Measurements from ENCODE around the gene FGF21.
"Not testable (repeated sequence)": the region's sequence is repeated elsewhere in the genome, so short reads cannot be mapped to it uniquely, and the experiment has no call there.

FGF21 gene

GRCh38 chr19:48752496-48753365 lies 2.6 kb upstream of the FGF21 start, which contains the start of gene FUT1:
TSS of gene FUT1 (minus strand) at chr19:48752641. CDS start at chr19:48751281, 1,360 bp downstream.
- peak in 1 of 2 donors; percentile 21 for DNase-seq

GRCh38 chr19:48755787-48756186 lies 463 bp downstream of the FGF21 start:
- DNase-seq, result no peak

DNA sequence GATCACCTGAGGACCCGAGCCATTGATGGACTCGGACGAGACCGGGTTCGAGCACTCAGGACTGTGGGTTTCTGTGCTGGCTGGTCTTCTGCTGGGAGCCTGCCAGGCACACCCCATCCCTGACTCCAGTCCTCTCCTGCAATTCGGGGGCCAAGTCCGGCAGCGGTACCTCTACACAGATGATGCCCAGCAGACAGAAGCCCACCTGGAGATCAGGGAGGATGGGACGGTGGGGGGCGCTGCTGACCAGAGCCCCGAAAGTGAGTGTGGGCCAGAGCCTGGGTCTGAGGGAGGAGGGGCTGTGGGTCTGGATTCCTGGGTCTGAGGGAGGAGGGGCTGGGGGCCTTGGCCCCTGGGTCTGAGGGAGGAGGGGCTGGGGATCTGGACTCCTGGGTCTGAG lies 888 bp downstream of the FGF21 start:
- DNase-seq, result no peak

- DNase-seq, result no peak
Observed at GRCh38 chr19:48756686-48757085, 1.4 kb downstream of the FGF21 start.

DNA sequence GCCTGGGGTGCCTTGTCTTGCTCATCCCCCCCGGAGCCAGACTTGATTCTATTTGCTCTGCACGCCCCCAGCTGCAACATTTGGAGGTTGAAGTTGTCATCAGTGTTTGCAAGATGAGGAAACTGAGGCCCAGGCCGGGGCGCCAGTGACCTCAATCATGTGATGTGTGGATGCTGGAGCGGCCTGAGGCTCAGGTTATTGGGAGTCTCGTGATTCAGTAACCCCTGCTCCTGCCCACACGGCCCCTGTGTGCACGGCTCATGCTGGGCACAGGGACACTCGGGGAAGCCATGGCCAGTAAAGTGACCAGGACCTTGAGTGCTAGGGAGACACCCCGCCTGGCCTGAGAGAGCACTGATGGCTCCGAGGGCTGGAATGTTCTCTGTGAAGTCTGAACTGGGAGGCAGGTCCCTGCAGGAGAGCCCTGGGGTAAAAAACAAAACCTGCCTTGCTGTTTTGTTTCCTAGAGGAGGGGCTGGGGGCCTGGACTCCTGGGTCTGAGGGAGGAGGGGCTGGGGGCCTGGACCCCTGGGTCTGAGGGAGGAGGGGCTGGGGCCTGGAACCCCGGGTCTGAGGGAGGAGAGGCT lies 1.9 kb downstream of the FGF21 start:
- no peak for DNase-seq

DNA sequence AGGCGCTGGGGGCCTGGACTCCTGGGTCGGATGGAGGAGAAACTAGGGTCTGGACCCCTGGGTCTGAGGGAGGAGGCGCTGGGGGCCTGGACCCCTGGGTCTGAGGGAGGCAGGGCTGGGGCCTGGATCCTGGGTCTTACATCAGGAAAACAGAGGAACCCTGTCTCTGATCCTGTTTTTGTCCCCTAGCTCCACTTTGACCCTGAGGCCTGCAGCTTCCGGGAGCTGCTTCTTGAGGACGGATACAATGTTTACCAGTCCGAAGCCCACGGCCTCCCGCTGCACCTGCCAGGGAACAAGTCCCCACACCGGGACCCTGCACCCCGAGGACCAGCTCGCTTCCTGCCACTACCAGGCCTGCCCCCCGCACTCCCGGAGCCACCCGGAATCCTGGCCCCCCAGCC lies 2.4 kb downstream of the FGF21 start:
- no peak for DNase-seq

- no peak for DNase-seq
Observed at GRCh38 chr19:48760504-48761205, 5.3 kb downstream of the FGF21 start.

DNA sequence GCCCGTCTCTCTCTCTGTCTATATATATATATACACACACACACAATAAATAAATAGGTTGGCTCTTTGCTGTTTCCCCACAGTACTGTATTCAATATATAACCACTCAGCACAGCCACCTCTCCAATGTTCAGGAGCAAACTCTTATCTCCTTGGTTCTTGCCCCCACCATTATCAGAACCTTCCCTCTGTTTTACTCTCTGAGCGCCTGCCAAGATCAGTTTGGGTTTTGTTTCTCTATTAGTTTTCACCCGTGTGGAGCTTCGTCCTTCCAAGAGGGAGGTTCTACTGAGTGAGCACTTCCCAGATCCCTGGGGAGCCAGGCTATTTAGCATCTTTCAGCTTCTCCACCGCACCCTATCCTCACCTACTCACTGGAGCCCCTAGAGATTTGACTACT lies 10.5 kb downstream of the FGF21 start:
- not testable (repeated sequence) for DNase-seq

- DNase-seq, result not testable (repeated sequence)
Observed at GRCh38 chr19:48768171-48768753, 12.9 kb downstream of the FGF21 start.

GRCh38 chr19:48768994-48769713 lies 13.8 kb downstream of the FGF21 start:
- DNase-seq, result no peak

DNA sequence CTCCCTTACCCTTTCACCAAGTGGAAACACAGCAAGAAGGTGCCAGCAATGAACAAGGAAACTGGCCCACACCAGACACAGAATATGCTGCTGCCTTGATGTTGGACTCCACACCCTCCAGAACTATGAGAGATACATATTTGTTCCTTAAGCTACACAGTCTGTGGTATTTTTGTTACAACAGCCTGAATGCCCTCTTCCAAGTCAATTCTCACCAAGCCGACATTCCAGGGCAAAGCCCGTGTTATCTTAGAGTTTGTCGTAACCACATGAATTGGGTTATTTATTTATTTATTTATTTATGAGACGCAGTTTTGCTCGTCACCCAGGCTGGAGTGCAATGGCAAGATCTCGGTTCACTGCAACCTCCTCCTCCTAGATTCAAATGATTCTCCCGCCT lies 14.9 kb downstream of the FGF21 start:
- no peak for DNase-seq

GRCh38 chr19:48770734-48771472 lies 15.6 kb downstream of the FGF21 start:
- no peak for DNase-seq

GRCh38 chr19:48772503-48772953 lies 17.2 kb downstream of the FGF21 start:
- no peak for DNase-seq

DNA sequence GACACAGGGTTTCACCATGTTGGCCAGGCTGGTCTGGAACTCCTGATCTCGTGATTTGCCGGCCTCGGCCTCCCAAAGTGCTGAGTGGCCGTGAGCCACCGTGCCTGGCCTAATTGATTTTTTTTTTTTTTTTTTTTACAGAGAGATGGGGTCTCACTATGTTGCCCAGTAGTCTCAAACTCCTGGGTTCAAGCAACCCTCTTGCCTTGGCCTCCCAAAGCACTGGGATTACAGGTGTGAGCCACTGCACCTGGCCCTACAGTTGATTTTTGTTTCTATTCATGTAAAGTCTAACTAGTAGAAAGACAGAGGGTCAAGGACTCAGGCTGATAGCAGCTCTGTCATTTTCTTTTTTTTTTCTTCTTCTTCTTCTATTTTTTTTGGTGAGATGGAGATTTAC lies 21.8 kb downstream of the FGF21 start:
- no peak for DNase-seq

DNA sequence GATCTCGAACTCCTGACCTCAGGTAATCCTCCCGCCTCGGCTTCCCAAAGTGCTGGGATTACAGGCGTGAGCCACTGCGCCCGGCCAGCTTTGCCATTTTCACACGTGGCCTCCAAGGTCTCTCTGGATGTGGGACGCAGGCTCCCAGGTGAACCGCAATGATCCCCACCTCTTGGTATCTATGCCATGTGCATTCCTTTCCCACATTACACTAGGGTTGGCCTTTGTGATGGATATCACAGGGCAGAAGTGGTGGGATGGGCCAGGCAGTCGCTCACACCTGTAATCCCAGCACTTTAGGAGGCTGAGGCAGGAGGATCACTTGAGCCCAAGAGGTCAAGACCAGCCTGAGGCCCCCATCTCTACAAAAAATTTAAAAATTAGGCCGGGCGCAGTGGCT lies 22.4 kb downstream of the FGF21 start:
- DNase-seq, result no peak

DNA sequence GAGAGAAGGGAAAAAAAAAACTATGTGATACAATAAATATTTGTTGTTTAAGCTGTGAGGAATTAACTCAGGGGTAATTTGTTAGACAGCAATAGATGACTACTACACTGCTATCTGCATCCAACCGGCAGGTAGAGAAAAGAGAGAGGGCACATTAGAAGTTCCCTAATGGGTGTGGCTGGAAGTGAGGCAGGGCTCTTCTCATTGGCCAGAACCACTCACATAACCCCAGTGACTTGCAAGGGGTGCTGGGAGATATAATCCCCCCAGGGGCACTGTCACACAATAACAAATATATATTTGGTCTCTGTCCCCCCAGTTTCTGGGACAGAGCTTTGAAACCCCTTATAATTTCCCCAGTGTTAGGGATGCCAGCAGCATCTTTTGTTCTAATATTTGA lies 24.3 kb downstream of the FGF21 start:
- DNase-seq, result no peak

DNA sequence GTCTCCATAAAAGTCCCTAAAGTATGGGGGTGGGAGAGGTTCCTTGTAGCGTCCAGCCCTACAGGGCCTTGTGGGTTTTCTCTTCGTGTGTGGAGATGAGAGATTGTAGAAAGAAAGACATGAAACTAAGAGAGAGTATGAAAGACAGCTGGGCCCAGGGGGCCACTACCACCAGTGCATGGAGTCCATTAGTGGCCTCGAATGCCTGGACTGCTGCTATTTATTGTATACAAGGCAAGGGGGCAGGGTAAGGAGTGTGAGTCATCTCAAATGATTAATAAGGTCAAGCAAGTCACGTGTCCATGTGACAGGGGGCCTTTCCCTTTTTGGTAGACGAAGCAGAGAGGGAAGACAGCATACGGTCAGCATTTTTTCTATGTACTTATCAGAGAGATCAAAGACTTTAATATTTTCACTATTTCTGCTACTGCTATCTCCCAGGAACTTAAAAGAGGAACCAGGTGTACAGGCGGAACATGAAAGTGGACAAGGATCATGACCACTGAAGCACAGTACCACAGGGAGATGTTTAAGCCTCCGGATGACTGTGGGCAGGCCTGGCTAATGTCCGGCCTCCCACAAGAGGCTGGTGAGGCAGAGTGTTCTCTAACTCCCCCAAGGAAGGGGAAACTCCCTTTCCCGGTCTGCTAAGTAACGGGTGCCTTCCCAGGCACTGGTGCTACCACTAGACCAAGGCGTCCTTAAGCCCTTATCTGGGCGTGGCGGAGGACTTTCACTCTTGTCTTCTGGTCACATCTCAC lies 25.5 kb downstream of the FGF21 start:
- no peak for DNase-seq

DNA sequence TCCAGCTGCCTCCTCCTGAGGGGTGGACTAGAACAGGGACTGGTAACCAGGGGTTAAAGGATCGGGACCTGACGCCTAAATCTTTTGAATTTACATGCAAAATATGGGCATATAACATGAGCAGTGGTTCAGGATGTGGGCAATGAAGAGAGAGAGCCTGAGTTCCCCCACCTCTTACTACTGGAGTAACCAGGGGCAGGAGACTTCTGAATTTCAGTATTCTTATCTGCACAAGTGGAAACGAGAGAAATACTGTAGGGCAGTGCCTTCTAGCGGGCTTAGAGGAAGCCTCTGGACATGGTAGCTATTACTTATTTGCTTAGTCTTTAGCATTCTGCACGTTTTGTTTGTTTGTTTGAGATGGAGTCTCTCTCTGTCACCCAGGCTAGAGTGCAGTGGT lies 29.2 kb downstream of the FGF21 start:
- no peak for DNase-seq

DNA sequence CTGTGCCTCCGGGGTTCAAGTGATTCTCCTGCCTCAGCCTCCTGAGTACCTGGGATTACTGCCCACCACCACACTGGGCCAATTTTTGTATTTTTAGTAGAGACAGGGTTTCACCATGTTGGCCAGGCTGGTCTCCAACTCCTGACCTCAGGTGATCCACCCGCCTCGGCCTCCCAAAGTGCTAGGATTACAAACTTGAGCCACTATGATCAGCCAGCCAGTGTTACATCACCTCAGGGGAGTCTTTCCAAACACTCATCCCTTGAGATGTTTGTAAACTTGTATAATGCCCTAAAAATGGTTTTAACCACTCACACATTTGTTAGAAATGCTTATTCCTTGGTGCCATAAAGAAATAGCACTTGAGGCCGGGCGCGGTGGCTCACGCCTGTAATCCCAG lies 31.1 kb downstream of the FGF21 start:
- not testable (repeated sequence) for DNase-seq

GRCh38 chr19:48787331-48787730 lies 32.0 kb downstream of the FGF21 start:
- DNase-seq, result not testable (repeated sequence)

DNA sequence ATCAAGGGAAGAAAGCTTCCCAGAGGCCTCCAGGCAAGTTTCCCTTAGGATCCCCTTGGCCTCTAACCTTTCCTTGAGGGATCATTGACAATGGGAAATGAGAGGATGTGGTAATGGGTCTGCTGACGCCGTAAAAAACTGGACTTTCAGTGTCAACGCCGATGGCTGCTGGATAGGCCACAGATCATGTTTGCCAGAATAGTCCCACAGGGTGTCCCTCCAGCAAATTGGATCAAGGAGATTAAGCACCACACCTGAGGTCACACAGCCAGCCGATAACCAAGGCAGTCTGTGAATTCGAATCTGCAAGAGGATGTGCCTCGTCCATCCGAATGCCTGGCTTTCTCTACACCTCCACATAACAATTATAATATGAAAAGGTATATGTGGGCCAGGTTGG lies 37.9 kb downstream of the FGF21 start:
- DNase-seq, result no peak
